ENCODE results near the gene EXOC3. TPM values are rescaled to one million over a fixed set of nuclear protein-coding genes. Genes with fewer than 3 reads are reported as not detected.
"Not testable (repeated sequence)": the region's sequence is repeated elsewhere in the genome, so short reads cannot be mapped to it uniquely, and the experiment has no call there.

The EXOC3 gene
- total RNA-seq, 1 experiment from 2014 or later = 34.3 TPM

DNA sequence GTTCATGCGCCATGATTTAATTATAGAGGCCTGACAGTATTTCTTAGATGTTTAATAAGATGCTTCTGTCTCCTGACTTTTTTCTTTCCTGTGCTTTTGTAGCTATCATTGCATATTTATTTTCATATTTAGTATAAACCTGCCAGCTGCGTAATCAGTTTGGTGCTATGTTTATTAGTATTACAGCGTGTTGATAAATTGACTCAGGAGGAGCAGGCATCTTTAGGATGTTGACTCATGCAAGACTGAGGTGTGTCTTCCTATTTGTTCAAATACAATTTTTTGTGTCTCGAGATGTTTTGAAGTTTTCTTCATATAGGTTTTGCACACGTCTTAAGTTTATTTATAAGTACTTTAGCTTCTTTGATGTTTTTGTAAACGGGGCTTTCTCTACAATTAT lies 35.9 kb upstream of the EXOC3 start:
- no peak for DNase-seq (ENCODE audit: low spot score)

DNA sequence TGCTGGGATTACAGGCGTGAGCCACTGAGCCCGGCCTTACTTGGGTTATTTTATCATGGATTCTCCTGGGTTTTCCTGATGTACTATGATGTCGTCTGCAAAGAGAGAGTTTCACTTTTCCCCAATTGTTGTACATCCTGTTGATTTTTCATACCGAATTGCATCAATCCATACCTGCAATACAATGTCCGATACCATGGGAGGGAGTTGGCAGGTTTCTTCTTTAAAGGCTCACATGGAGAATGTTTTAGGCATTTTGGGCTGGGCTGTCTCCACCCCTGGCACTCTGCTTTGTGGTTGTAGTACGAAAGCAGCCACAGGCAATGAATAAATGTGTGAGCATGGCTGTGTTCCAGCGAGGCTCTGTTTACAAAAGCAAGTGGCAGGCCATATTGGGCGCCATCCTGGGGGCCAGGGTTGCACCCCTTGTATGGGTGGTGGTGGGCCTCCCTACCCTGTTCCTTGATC lies 35.1 kb upstream of the EXOC3 start:
- peak; percentile 47 for DNase-seq (ENCODE audit: low spot score)

DNA sequence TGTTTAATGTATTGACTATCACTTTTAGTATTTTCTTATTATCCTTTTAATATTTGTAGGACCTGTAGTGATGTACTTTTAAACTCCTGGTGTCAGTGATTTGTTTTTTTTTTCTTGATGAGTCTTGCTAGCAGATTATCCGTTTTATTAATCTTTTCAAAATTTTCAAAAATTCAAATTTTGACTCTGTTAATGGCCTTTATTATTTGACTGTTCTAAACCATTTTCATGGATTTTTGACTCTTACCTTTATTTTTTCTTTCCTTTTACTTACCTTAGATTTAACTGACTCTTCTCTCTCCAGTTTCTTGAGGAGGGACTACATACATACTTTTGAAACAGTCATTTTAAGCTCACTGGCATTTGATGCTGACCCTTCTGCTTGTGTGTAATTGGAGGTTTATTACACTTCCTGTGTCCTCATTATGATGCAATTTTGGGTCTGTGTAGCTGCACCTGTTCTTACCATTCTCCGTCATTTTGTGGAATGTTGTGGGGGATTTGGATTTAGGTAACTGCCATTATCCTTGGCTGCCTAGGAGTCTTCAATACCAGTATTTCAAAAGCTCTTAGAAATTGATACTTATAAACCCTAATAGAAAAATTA lies 32.0 kb upstream of the EXOC3 start:
- DNase-seq (ENCODE audit: low spot score) = no peak

DNA sequence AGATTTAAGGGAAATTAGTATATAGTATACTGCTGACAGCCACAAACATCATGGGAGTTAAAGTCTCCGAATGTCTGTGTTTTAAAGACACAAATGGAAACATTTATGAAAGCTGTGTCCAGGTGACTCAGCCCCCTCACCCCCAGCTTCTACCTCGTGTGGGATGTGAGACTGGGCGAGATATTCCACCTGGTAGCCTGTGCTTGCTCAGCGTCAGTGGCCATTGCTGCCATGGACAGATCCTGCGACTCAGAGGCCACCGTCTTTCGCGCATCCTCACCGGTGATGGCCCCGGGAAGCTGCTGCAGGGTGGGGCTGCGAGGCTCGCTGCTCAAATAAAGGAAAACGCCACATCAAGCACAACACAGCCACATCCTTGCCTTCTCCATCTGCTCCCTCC lies 31.2 kb upstream of the EXOC3 start:
- no peak for DNase-seq (ENCODE audit: low spot score)

DNA sequence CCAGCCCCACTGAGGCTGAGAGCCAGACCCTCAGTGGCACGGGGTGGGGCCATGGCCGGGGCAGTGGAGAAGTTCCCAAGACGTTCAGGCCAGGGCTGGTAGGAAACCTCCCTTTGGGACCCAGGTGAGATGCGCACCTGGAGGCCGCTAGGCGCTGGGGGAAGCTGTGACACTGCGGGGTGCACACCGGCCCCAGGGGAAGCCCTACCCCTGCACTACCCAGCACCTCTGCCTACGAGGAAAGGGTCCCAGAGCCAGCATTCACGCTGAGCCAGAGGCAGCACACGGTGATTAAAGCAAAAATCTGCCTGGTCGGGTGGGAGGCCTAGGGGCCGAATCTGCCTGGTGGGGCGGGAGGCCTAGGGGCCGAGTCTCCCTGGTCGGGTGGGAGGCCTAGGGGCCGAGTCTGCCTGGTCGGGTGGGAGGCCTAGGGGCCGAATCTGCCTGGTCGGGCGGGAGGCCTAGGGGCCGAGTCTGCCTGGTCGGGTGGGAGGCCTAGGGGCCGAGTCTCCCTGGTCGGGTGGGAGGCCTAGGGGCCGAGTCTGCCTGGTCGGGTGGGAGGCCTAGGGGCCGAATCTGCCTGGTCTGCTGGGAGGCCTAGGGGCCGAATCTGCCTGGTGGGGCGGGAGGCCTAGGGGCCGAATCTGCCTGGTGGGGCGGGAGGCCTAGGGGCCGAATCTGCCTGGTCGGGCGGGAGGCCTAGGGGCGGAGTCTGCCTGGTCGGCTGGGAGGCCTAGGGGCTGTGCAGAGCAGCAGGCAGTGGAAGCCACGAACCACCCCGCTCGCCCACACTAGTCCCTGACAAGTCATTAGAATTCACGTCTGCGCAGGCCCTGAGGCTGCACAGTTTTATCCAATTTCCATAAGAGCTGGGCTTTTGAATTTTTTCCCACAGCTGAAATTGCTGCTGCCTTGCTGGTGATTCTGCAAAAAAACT lies 27.7 kb upstream of the EXOC3 start:
- not testable (repeated sequence) for DNase-seq (ENCODE audit: low spot score)

DNA sequence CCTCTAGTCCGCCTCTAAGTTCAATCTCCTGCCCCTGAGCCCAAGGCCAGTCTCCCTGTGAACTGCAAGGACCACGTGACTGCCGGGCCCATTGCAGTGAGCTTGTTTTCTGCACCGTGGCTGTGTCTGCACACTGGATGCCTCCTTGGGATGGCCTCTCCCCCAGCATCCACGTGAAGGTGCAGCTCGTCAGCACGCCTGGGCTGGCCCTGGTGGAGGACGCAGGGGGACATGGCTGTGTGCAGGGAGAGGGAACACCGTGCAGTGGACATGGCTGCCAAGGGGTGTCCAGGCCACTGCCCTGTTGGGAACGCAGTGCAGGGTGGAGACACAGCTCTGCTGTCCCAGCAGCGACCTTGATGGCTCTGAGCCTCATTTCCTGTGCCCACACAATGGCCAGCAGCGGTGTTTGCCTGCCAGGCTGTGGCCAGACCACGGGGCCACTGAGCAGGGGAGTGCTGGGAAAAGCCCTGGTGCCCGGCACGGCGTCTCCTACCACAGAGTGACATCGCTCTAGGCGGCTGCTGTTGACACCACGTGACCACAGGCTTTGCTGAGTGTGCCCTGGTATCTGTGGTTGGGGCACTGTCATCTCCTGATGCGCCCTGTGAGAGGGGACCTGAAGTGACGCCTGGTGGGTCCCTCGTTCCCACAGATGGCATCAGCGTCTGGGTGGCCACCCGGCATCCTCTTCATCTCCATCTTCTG lies 26.9 kb upstream of the EXOC3 start:
- no peak for DNase-seq (ENCODE audit: low spot score)

DNA sequence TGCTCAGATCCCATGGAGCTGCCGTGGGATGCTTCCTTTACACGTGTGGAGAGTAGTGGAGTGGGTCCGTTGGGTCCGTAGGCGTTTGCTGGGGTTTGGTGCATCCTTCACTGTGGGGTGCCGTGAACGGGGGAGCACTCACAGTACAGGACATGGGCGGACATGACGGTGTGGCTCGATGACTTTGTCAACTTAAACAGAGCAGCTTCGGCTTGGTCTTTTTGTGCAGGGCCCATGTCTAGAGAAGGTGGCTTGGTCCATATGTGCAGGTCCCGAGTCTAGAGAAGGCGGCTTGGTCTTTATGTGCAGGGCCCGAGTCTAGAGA lies 26.4 kb upstream of the EXOC3 start:
- DNase-seq (ENCODE audit: low spot score) = no peak

DNA sequence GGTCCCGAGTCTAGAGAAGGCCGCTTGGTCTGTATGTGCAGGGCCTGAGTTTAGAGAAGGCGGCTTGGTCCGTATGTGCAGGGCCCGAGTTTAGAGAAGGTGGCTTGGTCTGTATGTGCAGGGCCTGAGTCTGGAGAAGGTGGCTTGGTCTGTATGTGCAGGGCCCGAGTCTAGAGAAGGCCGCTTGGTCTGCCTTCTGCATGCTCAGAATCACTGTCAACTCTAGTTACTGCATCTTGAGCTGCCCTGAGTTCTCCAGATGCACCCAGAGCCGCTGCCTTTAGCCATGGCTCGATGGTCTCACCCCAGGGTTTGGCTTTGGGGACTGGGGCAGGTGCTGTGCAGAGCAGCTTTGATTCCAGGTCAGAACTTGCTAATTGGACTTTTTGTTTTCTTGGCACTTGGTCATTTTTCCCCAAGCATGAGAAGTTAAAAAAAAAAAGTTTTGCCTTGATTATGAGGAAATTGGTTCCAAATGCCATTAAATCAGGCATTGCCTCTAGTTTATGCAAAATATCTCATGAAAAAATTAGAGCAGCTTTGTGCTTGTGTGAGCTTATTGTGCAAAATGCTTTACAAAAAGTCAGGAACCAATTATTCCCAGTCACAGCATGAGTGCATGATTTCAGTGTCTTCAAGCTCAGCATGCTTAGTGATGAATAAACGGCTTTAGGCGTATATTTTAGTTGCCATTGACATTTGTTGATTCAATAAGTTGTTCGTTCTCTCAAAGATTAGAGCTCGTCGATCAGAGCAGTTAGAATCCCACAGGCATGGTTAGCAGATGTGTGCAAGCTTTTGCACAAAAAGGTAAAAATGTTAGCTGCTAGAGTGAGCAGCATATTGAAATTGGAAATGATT lies 25.4 kb upstream of the EXOC3 start:
- no peak for DNase-seq (ENCODE audit: low spot score)

DNA sequence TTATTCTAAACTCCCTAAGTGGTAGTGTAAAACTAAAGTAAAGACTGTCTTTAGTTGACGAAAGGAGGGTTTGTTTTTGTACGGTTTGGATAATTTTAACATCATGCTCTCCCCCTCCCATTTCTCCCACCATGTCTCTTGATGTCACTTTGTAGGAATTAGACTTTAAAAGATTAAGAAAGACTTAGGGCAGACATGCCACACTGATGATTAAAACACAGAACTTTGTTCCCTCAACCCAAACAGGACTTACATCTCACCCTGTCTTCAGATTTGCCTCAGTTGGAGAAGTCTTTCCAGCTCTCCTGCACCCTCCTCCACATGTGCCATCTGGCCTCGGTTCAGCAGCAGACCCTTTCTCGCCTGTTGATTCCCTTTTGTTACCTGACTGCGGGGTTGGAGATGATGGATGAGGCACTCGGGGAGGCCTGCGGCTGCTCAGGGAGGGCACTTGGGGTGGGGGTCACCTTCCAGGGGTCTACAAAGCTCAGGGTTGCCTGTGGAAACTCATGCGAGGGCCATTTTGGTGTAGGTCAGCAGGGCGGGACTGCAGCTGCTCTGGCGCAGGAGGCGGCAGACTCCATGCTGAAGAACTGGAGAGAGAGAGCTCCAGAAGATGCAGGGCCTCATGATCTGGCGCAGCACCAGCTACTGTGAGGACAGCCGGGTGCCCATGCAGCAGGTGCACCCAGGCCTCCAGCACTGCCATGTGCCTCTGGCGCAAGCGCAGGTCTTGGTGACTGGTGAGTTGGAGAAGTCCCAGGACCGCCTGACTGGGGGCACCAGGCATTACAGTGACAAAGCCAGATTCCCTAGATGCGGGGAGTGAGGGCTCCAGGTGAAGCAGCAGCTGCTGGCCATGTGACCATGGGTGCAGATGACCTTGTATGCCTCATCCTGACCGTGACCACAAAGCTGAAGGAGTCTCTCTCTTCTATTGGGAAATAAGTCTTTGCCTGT lies 24.5 kb upstream of the EXOC3 start:
- no peak for DNase-seq (ENCODE audit: low spot score)

DNA sequence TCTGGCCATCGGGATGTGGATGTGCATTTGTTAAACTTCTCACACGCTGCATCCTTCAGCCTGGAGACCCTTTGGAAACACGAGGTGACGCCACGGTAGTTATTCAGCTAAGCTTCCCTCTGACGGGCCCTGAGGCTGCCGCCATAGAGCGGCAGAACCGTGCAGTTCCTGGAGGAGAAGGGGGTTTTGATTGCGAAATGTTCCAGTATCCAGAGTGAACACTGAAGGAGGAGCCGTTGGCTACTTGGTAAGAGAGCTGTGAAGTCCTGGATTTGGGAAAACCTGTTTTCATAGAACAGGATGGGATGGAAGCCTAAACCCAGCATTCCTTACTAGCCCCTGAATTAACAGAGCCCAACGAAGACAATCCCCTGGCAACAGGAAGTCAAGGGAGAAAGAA lies 23.0 kb upstream of the EXOC3 start:
- no peak for DNase-seq (ENCODE audit: low spot score)

DNA sequence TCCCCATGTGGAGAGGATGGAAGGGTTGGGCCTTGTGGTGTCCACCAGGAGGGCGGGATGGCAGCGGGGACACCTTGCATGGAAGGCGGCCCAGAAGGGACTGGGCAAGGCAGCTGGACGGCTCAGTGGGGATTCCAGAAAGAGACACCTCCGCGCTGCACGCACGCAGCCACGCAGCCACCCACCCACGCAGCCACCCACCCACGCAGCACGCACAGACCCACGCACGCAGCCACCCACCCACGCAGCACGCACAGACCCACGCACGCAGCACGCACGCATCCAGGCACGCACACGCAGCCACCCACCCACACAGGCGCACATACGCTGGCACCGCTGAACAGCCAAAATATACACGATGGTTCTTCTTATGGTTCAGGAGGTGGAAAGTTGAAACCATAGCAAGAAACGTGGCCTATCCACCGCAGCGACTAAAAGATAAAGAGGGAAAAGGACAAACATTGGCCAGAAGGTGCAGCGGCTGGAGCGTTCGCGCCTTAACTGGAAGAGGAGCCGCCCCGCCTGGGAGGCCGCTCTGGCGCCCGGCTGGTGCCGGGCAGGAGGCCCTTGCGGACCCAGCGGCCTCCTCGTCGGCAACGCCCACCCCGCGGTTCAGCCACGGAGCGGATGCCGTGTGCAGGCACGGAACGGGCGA lies 22.2 kb upstream of the EXOC3 start:
- DNase-seq (ENCODE audit: low spot score) = no peak

DNA sequence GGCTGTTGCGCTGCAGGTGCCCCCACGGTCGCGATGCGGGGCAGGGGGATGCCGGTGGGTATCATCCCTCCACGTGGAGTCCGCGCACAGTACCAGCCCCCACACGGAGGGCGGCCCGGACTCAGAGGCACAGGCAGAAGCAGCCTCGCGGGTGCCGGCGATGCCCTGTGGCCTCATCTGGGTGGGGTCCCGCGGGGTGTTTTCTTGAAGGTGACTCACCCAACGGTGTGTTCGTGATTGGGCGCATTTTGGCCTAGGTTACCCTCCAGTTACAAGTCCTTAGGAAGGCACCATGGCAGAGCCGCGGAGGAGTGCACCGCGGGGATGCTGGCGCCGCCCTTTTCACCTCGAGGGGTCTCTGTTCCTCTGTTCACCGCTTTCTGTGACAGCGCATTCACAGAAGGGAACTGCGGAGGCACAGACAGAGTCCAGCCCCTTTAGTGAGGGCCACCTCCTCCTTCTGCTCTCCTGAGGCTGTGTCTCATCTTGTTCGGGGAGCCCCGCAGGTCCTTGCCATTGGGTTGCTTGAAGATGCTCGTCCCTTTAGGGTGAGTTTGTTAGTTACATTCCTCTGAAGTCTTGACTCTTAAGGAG lies 21.6 kb upstream of the EXOC3 start:
- no peak for DNase-seq (ENCODE audit: low spot score)

DNA sequence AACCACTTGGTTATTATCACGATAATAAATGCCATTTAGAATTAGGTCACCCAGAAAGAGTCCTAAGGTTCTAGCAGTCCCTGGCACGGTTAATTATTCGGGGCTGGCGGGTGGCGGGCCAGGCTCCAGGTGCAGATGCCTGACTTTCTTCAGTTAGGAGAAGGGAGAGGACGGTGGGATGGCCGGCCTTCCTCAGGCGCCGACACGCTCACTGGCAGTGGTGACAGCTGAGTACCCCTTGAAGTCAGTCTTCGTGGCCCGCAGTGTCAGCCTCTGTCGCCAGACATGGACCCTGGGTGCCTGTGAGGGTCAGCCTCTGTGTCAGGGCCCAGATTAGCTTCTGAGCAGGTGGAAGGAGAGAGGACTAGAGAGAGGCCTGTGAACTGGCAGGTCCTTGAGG lies 21.1 kb upstream of the EXOC3 start:
- DNase-seq (ENCODE audit: low spot score) = no peak

DNA sequence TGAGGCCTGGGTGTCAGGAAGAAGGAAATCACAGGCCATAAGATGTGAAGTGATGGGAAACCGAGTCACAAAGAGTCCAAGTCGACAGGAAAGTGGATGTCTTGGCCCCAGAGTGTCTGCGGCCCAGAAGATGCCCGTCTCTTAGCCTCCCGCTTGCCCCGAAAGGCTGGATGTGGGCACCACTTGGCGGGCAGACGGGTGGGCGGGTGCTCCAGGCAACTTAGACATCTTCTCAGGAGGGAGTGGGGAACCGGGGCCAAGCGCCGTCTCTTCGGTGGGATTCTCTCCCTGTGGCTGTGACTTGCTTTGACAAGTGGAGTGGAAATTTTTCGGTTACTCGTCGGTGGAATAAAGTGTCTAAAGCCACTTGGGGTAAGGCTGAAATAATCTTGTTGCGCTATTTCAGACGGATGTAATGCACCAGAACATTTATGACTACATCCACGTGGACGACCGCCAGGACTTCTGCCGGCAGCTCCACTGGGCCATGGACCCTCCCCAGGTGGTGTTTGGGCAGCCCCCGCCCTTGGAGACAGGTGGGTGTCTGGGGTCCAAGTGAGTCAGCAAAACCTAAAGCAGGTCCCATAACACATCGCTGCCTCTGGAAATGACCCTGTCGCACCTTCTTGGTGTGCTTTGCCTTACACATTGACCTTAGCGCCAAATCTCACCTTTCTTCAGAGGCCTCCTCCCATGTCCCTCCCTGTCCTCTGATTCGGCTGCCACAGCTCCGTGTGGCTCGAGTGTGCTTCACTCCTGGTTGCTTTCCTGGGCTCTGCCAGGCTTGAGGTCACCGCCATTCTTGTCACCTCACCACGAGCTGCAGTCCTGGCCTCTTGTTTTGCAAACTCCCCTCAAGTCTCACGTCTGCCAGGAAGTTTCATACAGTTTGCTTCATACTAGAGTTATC lies 20.4 kb upstream of the EXOC3 start:
- no peak for DNase-seq (ENCODE audit: low spot score)

DNA sequence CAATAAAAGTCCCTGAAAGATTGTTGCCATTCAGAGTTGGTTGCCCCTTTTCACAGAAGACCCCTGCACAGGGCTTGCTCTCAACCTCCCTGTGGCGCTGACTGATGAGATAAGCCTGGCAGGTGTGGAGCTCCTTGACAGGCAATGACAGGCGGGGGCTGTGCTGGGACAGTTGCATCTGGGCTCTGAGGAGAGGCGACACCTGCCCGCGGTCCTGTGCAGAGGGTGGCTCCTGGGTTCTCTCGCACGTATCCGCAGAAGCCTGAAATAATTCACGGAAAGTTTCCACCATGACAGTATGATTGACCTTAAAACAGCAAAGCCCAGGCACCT lies 19.8 kb upstream of the EXOC3 start:
- no peak for DNase-seq (ENCODE audit: low spot score)

DNA sequence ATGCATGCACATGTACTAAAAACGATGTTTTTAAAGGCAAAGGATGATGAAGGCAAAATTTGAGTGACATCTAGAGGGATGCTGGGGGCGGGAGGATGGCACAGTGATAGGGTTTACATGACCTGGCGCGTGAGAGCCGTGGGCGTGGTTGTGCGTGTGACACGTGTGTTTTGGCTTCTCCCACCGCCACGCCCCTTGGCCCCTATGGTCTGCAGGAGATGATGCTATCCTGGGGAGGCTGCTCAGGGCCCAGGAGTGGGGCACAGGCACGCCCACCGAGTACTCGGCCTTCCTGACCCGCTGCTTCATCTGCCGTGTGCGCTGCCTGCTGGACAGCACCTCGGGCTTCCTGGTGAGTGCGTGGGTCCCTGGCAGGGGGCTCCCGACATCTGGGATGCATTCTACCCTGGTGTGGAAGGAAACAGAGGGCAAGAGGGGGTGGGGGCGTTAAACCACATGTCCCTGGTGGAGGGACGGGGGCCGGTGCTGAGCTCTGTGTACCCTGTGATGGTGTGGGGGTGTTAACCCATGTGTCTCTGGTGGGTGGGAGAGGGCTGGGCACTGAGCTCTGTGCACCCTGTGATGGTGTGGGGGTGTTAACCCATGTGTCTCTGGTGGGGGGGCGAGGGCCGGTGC lies 19.2 kb upstream of the EXOC3 start:
- DNase-seq (ENCODE audit: low spot score) = no peak

DNA sequence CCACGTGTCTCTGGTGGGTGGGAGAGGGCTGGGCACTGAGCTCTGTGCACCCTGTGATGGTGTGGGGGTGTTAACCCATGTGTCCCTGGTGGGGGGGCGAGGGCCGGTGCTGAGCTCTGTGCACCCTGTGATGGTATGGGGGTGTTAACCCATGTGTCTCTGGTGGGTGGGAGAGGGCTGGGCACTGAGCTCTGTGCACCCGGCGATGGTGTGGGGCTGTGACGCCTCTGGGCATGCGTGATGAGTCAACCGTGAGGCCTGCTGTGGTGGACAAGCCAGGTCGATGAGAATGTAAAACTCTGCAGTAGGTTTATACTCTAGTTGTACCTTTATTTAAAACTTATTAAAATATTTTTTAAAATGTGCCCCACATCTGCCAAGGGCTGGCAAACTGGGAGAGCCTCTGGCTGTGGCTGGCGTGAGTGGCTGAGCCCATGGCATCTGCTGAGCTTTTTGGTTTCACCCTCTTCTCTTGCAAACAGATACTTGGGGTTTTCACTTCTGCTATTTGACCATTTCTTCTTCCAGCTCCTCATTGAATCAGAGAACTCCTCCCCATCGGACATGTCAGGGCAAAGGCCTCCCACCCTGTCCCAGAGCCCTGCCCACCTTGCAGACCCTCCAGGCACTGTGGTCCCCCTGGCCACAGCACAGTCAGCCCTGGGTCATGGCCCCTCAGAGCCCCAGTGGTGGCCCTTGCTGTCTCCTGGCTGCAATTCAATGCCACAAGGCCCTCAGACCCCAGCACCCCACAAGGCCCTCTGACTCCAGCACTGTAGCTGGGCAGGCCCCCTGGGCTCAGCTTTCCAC lies 18.5 kb upstream of the EXOC3 start:
- DNase-seq (ENCODE audit: low spot score) = no peak
